Choroid plexus epithelial cell (primary cell): Measurements from ENCODE around the gene MPP2.

Experiments used
- DNase-seq: peaks from one replicate; pipeline ENCODE4 v3.0.0-alpha.2; 2010; ENCODE audit warnings: low read depth
- H3K4me3 ChIP-seq: 2 replicates; pipeline ENCODE4 v1.5.1; 2011; ENCODE audit warnings: low read depth, mild to moderate bottlenecking, control low read depth, low read length, moderate library complexity
- CTCF ChIP-seq: conservative IDR thresholded peaks from 2 replicates; pipeline ENCODE4 v1.5.1; 2011; ENCODE audit warnings: low read depth, mild to moderate bottlenecking, control low read depth, inconsistent platforms, low read length, moderate library complexity

Gene MPP2

GRCh38 chr17:43861960-43862359, 45.4 kb downstream of the MPP2 start:
- TF ChIP-seq CTCF: no peak
- no peak overlapping the region for H3K4me3 ChIP-seq
- no peak for DNase-seq

GRCh38 chr17:43860927-43861622, 46.3 kb downstream of the MPP2 start:
- no peak overlapping the region for H3K4me3 ChIP-seq
- no peak for TF ChIP-seq CTCF
- no peak for DNase-seq

- no peak for TF ChIP-seq CTCF
- peak; percentile 16 for DNase-seq
- no peak overlapping the region for H3K4me3 ChIP-seq
Measured at GRCh38 chr17:43860077-43860725, 47.1 kb downstream of the MPP2 start.

- TF ChIP-seq CTCF: no peak
- DNase-seq: no peak
- no peak overlapping the region for H3K4me3 ChIP-seq
Measured at GRCh38 chr17:43857957-43858600, 49.3 kb downstream of the MPP2 start.

- no peak overlapping the region for H3K4me3 ChIP-seq
- TF ChIP-seq CTCF: no peak
- DNase-seq: no peak
Measured at GRCh38 chr17:43857141-43857540, 50.2 kb downstream of the MPP2 start.

GRCh38 chr17:43856141-43856540, 51.2 kb downstream of the MPP2 start:
- no peak overlapping the region for H3K4me3 ChIP-seq
- DNase-seq: no peak
- no peak for TF ChIP-seq CTCF

- no peak for DNase-seq
- no peak for TF ChIP-seq CTCF
Measured at GRCh38 chr17:43855061-43855460, 52.3 kb downstream of the MPP2 start.

More at GRCh38 chr17:43855061-43855460, 52.3 kb downstream of the MPP2 start:
- H3K4me3 ChIP-seq: no peak overlapping the region
